GM19372 (cell line): ENCODE measurements around the gene ATP6V1E1.
"Not testable (repeated sequence)": the region's sequence is repeated elsewhere in the genome, so short reads cannot be mapped to it uniquely, and the experiment has no call there.

ENCODE experiments used
- ATAC-seq: cut with Tn5 transposase; IDR thresholded peaks from one replicate; pipeline ENCODE4 v1.9.1; 2021; ENCODE audit warnings: mild to moderate bottlenecking, low read depth, moderate library complexity; ENCODE audit not compliant: unreplicated experiment

ATP6V1E1 gene

DNA sequence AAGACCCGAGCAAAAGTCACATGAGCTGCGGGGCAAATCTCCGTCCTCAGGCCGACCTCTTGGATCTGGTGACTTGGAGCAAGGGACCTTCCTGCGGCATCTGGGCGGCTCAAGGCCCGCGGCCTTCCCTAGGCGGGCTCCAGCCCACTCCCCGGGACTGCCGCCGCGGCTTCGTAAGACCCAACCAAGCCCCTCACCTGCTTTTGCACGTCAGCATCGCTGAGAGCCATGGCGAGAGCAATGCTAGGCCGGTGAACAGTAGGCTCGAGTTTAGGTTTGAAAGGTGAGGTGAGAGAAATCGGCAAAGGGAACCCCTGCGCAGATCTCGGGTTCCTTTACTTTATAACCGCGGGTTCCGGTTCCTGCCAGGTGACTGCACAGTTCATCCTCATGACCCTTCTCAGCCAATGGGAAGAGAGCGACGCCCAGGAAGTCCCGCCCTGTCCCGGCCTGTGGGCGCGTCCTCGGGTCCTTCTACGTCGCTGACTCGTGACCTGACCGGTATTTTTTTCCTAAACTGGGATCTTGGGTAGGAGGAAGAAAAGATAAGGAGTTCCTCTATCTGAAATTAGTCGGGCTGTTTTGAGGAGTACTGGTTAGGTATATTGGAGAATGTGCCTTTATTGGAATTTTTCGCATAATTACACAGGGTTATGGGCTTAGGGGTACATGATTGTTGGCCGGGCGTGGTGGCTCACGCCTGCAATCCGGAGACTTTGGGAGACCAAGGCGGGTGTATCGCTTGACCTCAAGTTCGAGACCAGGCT is at the start of gene ATP6V1E1:
TSS of gene ATP6V1E1 (minus strand) at position 344 of the 767 bp plus-strand sequence. CDS start at position 230, 114 bp downstream.
- peak; percentile 100 for ATAC-seq

DNA sequence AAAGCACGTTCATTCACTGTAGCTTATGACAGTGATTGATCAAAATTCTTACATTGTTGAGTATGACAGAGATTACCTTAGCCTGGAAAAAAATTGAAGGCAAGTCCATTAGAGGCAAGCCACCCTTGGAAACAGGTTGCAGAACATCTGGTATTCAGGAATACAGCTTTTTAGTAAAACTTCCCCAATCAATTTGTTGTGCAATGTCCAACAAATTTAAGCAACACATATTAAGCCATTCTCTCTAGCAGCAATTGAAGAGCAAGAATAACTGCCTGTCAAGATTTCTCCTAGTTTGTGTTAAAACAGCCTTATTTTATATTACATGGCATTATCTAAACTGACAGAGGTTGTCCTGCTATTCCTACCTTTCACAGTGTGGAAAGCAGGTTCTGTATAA is 47.0 kb upstream of the ATP6V1E1 start:
- no peak for ATAC-seq

GRCh38 chr22:17674152-17674551 is 45.6 kb upstream of the ATP6V1E1 start:
- ATAC-seq, result no peak

GRCh38 chr22:17672417-17672991 is 44.0 kb upstream of the ATP6V1E1 start:
- no peak for ATAC-seq

GRCh38 chr22:17671521-17672092 is 43.1 kb upstream of the ATP6V1E1 start:
- not testable (repeated sequence) for ATAC-seq

DNA sequence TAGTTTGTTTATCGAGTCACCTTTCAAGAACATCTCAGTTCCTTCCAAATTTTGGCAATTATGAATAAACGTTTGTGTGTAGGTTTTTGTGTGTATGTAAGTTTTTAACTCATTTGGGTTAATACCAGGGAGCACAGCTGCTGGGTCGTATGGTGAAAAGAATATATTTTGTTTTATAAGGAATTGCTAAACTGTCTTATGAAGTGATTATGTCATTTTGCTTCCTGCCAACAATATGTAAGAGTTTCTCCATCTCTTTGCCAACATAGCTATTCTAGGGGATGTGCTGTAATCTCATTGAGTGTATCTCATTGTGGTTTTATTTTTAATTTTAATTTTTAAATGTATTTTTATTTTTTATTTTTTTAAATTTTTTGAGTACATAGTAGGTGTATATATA is 37.3 kb upstream of the ATP6V1E1 start:
- no peak for ATAC-seq

DNA sequence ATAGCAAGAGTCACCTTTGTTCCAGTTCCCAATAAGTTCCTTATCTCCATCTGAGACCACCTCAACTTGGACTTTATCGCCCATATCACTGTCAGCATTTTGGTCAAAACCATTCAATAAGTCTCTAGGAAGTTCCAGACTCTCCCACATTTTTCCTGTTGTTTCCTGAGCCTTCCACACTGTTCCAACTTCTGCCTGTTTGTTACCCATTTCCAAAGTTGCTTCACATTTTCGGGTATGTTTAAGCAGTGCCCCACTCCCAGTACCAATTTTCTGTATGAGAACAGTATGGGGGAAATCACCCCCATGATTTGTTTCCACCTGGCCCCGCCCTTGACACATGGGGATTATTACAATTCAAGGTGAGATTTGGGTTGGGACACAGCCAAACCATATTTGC is 36.7 kb upstream of the ATP6V1E1 start:
- no peak for ATAC-seq

- no peak for ATAC-seq
These were observed 36.0 kb upstream of the ATP6V1E1 start for GRCh38 chr22:17664414-17665055.

DNA sequence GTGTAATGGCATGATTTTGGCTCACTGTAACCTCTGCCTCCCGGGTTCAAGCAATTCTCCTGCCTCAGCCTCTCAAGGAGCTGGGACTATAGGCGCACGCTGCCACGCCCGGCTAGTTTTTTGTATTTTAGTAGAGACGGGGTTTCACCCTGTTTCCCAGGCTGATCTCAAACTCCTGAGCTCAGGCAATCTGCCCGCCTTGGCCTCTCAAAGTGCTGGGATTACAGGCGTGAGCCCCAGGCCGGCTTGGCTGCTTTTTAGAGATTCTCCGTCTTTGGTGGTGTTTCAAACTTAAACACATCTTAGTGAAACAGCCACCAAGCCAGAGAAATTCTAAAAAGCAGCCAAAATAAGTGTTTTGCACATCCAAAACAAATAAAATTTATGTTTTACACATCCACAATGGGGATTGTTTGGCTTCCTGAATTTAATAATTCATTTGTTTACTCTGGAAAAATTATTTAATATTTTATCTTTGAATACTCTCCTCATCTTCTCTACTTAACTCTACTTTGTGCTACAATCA is 28.4 kb upstream of the ATP6V1E1 start:
- no peak for ATAC-seq

- no peak for ATAC-seq
These were observed 26.7 kb upstream of the ATP6V1E1 start for GRCh38 chr22:17655289-17655688.

DNA sequence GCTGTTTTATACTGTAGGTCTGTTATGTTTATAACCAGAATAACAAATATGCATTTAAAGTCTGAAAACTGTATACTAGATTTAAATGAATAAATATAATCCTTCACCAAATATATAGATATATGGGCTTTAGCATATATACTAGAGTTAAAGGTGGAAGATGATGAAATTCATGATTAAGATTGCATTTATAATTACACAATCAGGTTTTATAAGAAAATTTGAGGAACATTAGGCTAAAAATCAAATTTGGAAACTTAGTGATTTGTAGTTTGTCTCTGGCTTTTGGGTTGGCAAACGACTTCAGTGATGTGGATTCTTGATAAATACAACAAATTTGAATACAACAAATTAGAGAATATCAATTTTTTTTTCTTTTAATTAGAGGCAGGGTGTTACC is 20.0 kb upstream of the ATP6V1E1 start:
- ATAC-seq, result no peak

DNA sequence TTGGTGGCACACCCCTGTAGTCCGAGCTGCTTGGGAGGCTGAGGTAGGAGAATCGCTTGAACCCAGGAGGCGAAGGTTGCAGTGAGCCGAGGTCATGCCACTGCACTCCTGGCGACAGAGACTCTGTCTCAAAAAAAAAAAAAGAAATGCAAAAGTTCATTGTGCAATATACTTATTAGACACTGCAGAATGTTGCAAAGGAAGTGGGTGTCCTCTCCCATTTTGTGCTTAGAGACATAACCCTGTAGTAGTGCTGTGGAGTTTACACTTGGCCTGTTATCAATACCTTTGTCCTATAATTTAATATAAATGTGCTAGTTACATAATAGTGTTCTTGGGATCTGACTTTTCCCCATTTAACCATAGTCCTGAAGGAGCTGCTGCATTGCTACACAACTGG is 19.4 kb upstream of the ATP6V1E1 start:
- no peak for ATAC-seq

DNA sequence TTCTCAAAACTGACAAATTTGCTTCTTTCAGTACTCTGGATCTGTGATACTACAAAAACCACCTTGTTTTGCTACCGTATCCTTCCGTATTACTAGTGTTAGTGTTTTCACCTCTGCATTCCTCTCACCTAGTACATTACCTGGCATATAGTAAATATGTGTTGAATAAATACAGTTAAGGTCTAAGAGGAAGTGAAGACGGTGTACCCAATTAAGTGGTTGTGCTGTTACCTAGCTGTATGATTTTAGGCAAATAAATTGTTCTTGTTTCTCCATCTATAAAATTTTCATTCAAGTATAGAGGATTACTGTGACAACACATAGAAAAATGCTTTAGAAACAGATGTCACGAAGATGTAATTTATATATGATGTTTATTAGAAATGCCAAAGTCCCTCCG is 18.9 kb upstream of the ATP6V1E1 start:
- ATAC-seq, result no peak

- ATAC-seq, result not testable (repeated sequence)
These were observed 13.8 kb upstream of the ATP6V1E1 start for GRCh38 chr22:17642357-17642756.

DNA sequence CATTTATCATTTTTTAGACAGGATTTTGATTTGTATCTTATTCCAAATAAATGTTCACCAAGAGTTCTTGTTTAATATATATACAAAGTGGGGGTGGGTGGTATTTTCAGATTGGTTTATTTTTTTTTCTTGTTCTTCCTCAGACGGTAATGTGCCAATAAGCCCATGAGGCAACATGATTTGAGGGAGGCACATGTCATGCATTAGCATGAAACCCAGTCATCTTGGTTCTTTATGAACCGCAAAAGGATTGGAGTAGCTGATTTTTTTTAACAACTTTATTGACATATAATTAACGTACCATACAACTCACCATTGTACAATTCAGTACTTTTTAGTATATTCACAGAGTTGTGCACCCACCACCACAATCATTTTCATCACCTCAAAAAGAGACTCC is 12.7 kb upstream of the ATP6V1E1 start:
- no peak for ATAC-seq

GRCh38 chr22:17639247-17639741 is 10.7 kb upstream of the ATP6V1E1 start:
- ATAC-seq, result no peak

DNA sequence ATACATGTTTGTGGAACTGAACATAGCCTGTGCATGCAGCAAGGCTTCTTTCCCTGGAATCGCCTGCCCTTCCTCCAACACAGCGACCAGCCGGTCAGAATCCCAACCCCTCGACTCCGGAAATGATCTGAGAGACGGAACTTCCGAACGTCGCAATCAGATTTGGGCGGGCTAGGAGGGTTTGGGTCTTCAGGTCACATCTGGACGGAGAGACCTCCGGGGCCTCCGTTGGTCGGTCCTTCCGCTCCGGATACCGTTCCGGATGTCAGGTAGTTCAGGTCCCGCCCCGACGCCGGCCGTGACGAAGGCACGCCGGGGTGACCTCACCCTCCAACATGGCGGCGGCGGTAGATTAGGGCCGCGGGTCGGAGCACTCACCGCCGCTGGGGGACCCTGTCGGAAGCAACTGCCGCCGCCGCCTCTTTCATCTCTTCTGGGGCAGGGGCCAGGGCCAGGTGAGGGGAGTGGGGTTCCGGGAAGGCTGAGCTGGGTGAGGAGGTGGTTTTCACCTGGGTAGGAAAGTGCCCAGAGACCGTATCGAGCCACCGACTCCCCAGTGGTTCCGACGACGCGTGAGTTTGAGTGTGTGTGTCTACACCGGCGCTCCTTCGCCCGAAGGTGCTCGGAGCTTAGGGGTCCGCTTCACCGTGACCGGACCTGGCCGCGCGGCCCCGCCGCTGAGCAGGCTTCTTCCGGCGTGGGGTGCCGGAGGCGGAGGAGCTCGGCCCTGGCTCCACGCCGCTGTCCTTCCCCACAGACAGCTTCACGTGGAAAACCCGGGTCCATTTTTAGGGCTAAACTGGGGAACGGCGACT is 10.1 kb upstream of the ATP6V1E1 start, which contains the start of gene BCL2L13:
TSS of gene BCL2L13 (plus strand) at position 326 of the 815 bp plus-strand sequence. CDS start 16,955 bp downstream, outside the sequence.
- ATAC-seq, result peak; percentile 96

GRCh38 chr22:17638182-17638431 is 9.6 kb upstream of the ATP6V1E1 start:
- peak; percentile 19 for ATAC-seq

DNA sequence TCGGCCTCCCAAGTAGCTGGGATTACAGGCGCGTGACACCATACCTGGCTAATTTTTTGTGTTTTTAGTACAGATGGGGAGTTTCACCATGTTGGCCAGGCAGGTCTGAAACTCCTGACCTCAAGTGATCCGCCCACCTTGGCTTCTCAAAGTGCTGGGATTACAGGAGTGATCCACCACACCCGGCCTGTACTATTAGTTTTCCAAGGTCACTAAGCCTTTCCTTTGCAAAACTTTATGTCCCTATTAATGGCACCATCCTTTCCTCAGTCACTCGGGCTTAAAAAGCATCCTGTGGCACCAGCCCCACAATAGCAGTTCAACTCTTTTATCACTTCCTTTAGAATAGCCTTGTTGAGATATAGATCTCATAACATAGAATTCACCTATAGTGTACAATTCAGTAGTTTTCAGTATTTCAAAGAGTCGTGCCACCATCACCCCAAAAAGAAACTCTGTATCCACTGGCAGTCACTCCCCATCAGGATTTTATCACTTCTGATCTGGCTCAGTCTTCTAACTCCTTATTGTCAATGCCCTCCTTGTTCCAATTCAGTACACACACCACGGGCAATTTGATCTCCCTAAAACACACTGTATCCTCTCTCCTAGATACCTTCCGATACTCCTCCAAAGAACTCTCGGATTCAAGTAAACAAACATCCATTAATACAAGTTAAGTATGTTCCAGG is 9.1 kb upstream of the ATP6V1E1 start:
- no peak for ATAC-seq

DNA sequence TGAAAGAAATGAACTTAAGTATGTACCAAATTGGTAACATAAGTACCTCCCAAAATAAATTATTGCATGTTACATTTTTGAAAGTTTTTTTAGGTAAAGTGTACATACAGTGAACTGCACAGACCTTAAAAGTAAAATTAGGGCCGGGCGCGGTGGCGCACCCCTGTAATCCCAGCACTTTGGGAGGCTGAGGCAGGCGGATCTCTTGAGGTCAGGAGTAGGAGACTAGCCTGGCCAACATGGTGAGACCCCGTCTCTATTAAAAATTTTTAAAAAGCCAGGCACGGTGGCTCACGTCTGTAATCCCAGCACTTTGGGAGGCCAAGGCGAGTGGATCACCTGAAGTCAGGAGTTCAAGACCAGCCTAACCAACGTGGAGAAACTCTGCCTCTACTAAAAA is 8.3 kb upstream of the ATP6V1E1 start:
- ATAC-seq, result not testable (repeated sequence)
